Activated naive CD4-positive, alpha-beta T cell treated with anti-CD3 and anti-CD28 coated beads, Interleukin-2, amount 10 ng/mL, durations not matched to agents 7 days and 5 days (primary cell): ENCODE data around the gene RAD51AP1.
A peak's percentile ranks its signal among the peaks of the same experiment; 100 is the strongest.

ENCODE experiments used
- CTCF ChIA-PET: fragments of 350-600 bp; sonication (Branson Sonifier 250); formaldehyde crosslinking; loops from one replicate; lab custom pipeline; 2021; ENCODE audit warnings: antibody characterized with exemption; lab: Charles Lee
- DNase-seq: peaks from one replicate; pipeline ENCODE4 v3.0.0-alpha.2; 2020
- H3K27ac Mint-ChIP-seq: one replicate; pipeline ENCODE4 v1.8.0; 2021; ENCODE audit warnings: mild to moderate bottlenecking, moderate library complexity, mixed read lengths
- H3K27me3 Mint-ChIP-seq: one replicate; pipeline ENCODE4 v1.8.0; 2021; ENCODE audit warnings: mild to moderate bottlenecking, mixed read lengths
- H3K36me3 Mint-ChIP-seq: one replicate; pipeline ENCODE4 v1.8.0; 2021; ENCODE audit warnings: mixed read lengths
- H3K4me1 Mint-ChIP-seq: one replicate; pipeline ENCODE4 v1.8.0; 2021; ENCODE audit warnings: mixed read lengths
- H3K4me3 Mint-ChIP-seq: one replicate; pipeline ENCODE4 v1.8.0; 2021; ENCODE audit warnings: mild to moderate bottlenecking, moderate library complexity, mixed read lengths
- H3K9me3 Mint-ChIP-seq: one replicate; pipeline ENCODE4 v1.8.0; 2021; ENCODE audit warnings: mixed read lengths

RAD51AP1 gene

DNA sequence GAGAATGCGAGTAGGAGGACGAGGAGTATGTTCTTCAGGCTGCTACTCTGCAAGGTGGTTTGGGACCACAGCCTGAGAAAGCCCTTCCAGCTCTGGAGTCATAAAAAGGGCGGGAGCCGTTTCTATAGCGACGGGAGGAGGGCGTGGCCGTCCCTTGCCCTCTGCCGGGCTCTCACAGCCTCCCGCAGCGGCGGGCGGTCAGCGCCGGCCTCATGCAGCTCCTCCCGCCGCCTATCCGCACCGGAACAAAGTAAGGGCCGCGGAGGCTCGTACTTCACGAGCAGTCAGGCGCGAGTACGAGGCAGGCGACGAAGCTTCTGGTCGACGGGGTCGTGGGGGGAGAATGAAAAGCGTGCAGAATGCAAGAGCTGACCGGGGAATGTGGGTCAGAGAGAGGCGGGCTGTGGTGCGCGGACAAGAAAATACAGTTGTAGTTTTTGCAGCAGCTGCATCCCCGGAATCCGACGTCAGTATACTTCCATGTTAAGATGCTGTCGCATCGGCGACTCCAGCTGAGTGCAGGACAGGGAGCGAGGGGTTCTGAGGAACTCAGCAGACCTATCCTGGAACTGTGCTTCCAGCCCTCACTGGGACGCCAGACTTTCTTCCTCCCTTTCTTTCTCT lies 23.5 kb downstream of the RAD51AP1 start, which contains the start of gene DYRK4:
TSS of gene DYRK4 (plus strand) at position 175 of the 624 bp plus-strand sequence. CDS start at position 213, 38 bp downstream.
- Mint-ChIP-seq H3K27ac (no peak within 1 kb of the TSS), H3K27me3 (peaks cover 13% of the 10 kb centered on the region), H3K36me3 (peaks cover 24% of the 10 kb centered on the region), H3K4me1 (peaks cover 25% of the 10 kb centered on the region), H3K9me3 (no peaks in the 10 kb centered on the region), H3K4me3 (no peak within 1 kb of the TSS)
- DNase-seq, result peak; percentile 30
- CTCF ChIA-PET, result no interaction called here

- Mint-ChIP-seq H3K27me3 (peaks cover 13% of the 10 kb centered on the region), H3K27ac (no peak overlapping the region), H3K4me3 (no peak overlapping the region)
Measured at GRCh38 chr12:4563336-4563735, 24.6 kb downstream of the RAD51AP1 start.

DNA sequence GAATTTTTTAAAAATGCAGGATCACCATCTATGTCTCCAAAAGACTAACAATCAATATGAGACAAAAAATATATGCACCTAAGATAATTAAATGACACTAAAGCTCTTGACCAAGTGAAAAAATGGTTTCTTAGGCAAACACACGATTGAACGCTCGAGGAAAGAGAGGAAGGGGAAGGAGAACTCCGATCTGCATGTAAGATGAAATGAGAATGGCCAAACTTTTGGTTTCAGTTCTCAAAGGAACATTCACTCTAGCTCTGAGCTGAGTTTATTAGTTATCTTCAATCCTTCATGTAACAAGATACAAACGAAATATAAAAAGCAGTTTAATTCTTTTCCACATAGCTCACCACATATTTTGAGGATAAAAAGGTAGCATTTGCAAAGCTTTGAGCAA lies 26.1 kb downstream of the RAD51AP1 start:
- Mint-ChIP-seq H3K9me3 (no peaks in the 10 kb centered on the region), H3K27ac (no peak overlapping the region), H3K4me1 (peaks cover 25% of the 10 kb centered on the region), H3K36me3 (peaks cover 20% of the 10 kb centered on the region), H3K4me3 (peak overlapping the region; percentile 1), H3K27me3 (peaks cover 13% of the 10 kb centered on the region)
- CTCF ChIA-PET, result no interaction called here
- no peak for DNase-seq

More at GRCh38 chr12:4563336-4563735, 24.6 kb downstream of the RAD51AP1 start:
- Mint-ChIP-seq H3K36me3 (peaks cover 20% of the 10 kb centered on the region), H3K4me1 (peaks cover 25% of the 10 kb centered on the region), H3K9me3 (no peaks in the 10 kb centered on the region)
- DNase-seq, result no peak
- CTCF ChIA-PET, result no interaction called here

DNA sequence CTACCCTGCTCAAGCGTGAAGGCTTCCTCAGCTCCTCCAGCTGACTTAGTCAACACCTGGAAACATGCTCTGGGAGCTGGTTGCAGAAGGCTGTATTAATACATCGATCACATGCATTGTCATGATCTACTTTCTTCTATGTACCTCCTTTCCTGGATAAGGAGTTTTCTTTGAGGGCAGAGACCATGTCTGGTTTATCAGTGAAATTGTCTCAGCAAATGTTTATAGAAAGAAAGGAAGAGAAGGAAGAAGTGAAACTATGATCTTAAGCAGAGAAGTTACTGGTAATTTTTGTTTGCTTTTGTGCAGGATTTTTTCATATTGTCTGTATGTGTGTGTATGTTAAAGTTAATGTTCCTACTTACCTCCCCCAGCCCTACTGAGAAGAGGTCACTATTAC lies 27.8 kb downstream of the RAD51AP1 start:
- Mint-ChIP-seq H3K36me3 (peaks cover 12% of the 10 kb centered on the region), H3K4me3 (no peak overlapping the region), H3K27ac (no peak overlapping the region), H3K27me3 (peaks cover 13% of the 10 kb centered on the region), H3K4me1 (peaks cover 25% of the 10 kb centered on the region), H3K9me3 (no peaks in the 10 kb centered on the region)
- no peak for DNase-seq
- CTCF ChIA-PET, result no interaction called here

GRCh38 chr12:4567073-4567881 lies 28.6 kb downstream of the RAD51AP1 start:
- no peak overlapping the region for H3K4me3 Mint-ChIP-seq
- peaks cover 8% of the 10 kb centered on the region for H3K27me3 Mint-ChIP-seq
- CTCF ChIA-PET, result no interaction called here
- H3K36me3 Mint-ChIP-seq, result peaks cover 9% of the 10 kb centered on the region
- H3K27ac Mint-ChIP-seq, result no peak overlapping the region
- no peak for DNase-seq
- H3K9me3 Mint-ChIP-seq, result no peaks in the 10 kb centered on the region
- H3K4me1 Mint-ChIP-seq, result peaks cover 20% of the 10 kb centered on the region

GRCh38 chr12:4569261-4569660 lies 30.6 kb downstream of the RAD51AP1 start:
- Mint-ChIP-seq H3K4me3 (no peak overlapping the region), H3K27ac (no peak overlapping the region), H3K4me1 (peaks cover 7% of the 10 kb centered on the region), H3K36me3 (peaks cover 4% of the 10 kb centered on the region), H3K27me3 (peaks cover 4% of the 10 kb centered on the region), H3K9me3 (no peaks in the 10 kb centered on the region)
- no peak for DNase-seq
- CTCF ChIA-PET, result no interaction called here

DNA sequence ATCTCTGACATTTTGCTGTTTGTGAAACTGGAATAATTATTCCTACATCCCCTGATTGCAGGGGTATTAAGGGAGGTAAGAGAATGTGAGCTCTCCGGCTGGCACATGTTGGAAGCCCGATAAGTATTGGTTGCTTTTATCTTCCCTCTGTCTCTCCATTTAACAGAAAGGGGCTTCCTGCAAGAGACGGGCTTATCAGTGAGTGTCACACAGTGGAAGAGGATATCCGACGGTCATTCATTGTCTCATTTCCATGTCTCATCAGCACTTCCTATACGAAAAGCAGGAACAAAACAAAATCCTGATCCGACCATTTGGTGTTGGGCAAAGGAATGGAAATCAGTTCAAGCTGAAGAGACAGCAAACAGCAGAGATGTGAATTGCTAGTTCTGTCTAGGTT lies 34.0 kb downstream of the RAD51AP1 start:
- Mint-ChIP-seq H3K36me3 (no peaks in the 10 kb centered on the region), H3K4me3 (no peak overlapping the region), H3K9me3 (no peaks in the 10 kb centered on the region), H3K4me1 (no peaks in the 10 kb centered on the region), H3K27ac (no peak overlapping the region), H3K27me3 (no peaks in the 10 kb centered on the region)
- DNase-seq, result no peak
- CTCF ChIA-PET, result interaction anchor here (0.5 kb wide), 1 partner anchor 85 kb away, joined by 3 read pairs; no protein-coding TSS in a partner anchor

- peaks cover 22% of the 10 kb centered on the region for H3K27me3 Mint-ChIP-seq
- CTCF ChIA-PET, result interaction anchor here (1.0 to 2.0 kb wide), 2 partner anchors 9 to 12 kb away, joined by 3 to 6 read pairs; no protein-coding TSS in a partner anchor
- no peak overlapping the region for H3K27ac Mint-ChIP-seq
- H3K4me1 Mint-ChIP-seq, result no peaks in the 10 kb centered on the region
- H3K36me3 Mint-ChIP-seq, result no peaks in the 10 kb centered on the region
- no peaks in the 10 kb centered on the region for H3K9me3 Mint-ChIP-seq
- H3K4me3 Mint-ChIP-seq, result no peak overlapping the region
- DNase-seq, result peak; percentile 27
Measured at GRCh38 chr12:4579305-4580102, 40.8 kb downstream of the RAD51AP1 start.

GRCh38 chr12:4580281-4580688 lies 41.6 kb downstream of the RAD51AP1 start:
- no peak overlapping the region for H3K4me3 Mint-ChIP-seq

GRCh38 chr12:4584281-4584680 lies 45.6 kb downstream of the RAD51AP1 start:
- Mint-ChIP-seq H3K4me3 (no peak overlapping the region), H3K4me1 (no peaks in the 10 kb centered on the region), H3K27ac (no peak overlapping the region), H3K27me3 (peaks cover 24% of the 10 kb centered on the region), H3K36me3 (no peaks in the 10 kb centered on the region), H3K9me3 (no peaks in the 10 kb centered on the region)
- DNase-seq, result no peak
- CTCF ChIA-PET, result no interaction called here

More at GRCh38 chr12:4580281-4580688, 41.6 kb downstream of the RAD51AP1 start:
- H3K27me3 Mint-ChIP-seq, result peaks cover 22% of the 10 kb centered on the region
- no peaks in the 10 kb centered on the region for H3K36me3 Mint-ChIP-seq
- DNase-seq, result no peak
- H3K27ac Mint-ChIP-seq, result no peak overlapping the region
- CTCF ChIA-PET, result interaction anchor here (0.8 to 2.0 kb wide), 5 partner anchors 10 to 275 kb away, joined by 3 to 7 read pairs (median 4); no protein-coding TSS in a partner anchor
- no peaks in the 10 kb centered on the region for H3K4me1 Mint-ChIP-seq
- no peaks in the 10 kb centered on the region for H3K9me3 Mint-ChIP-seq

DNA sequence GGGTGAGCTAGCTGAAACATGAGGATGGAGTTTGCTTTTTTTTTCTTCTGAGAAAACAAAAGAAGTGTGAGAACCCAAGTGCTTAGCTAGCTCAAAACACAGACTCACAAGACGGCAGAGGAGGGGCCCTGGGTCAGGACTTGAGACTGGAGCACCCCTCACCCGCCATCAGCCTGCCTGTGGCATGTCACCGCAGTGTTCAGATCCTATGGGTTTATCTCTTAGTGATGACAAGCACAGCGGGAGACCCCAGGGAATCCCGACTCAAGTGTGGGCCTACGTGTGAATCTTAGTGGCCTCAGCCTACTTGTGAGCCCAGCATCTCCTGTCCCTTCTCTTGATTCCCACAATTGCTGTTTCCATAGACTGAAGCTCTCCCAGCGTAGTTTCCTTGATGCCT lies 46.2 kb downstream of the RAD51AP1 start:
- Mint-ChIP-seq H3K27ac (no peak overlapping the region), H3K36me3 (no peaks in the 10 kb centered on the region), H3K4me1 (no peaks in the 10 kb centered on the region), H3K27me3 (peaks cover 24% of the 10 kb centered on the region), H3K4me3 (no peak overlapping the region), H3K9me3 (peaks cover 1% of the 10 kb centered on the region)
- DNase-seq, result no peak
- CTCF ChIA-PET, result no interaction called here

DNA sequence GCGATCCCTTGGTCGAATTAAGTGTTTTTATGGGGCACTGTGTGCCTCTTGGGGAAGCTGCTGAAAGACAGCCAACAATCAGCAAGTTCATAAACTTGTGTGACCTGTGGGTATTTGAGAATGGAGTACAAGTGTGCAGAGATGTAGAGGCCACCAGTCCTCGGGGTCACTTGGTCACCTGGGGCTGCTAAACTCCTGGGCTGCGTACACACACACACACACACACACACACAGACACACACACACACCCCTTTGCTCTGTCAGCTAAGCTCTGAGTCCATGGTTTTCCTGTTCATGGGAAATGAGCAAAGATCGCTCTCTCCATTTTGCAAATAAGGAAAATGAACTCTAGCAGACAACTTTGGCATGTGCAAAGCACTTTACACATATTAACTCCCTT lies 47.8 kb downstream of the RAD51AP1 start:
- Mint-ChIP-seq H3K4me3 (no peak overlapping the region), H3K36me3 (no peaks in the 10 kb centered on the region), H3K4me1 (no peaks in the 10 kb centered on the region), H3K27ac (no peak overlapping the region), H3K27me3 (peaks cover 8% of the 10 kb centered on the region), H3K9me3 (peaks cover 1% of the 10 kb centered on the region)
- DNase-seq, result no peak
- CTCF ChIA-PET, result interaction anchor here (0.6 to 0.9 kb wide), 3 partner anchors 18 to 581 kb away, joined by 3 read pairs; no protein-coding TSS in a partner anchor

- no peaks in the 10 kb centered on the region for H3K4me1 Mint-ChIP-seq
- no peak overlapping the region for H3K4me3 Mint-ChIP-seq
- DNase-seq, result no peak
- no peak overlapping the region for H3K27ac Mint-ChIP-seq
- H3K27me3 Mint-ChIP-seq, result peaks cover 7% of the 10 kb centered on the region
- no peaks in the 10 kb centered on the region for H3K36me3 Mint-ChIP-seq
- CTCF ChIA-PET, result interaction anchor here (0.6 to 0.9 kb wide), 2 partner anchors 16 to 581 kb away, joined by 3 read pairs; no protein-coding TSS in a partner anchor
- H3K9me3 Mint-ChIP-seq, result peaks cover 1% of the 10 kb centered on the region
Measured at GRCh38 chr12:4587108-4587507, 48.4 kb downstream of the RAD51AP1 start.

- H3K4me1 Mint-ChIP-seq, result no peaks in the 10 kb centered on the region
- H3K36me3 Mint-ChIP-seq, result no peaks in the 10 kb centered on the region
- no peak overlapping the region for H3K27ac Mint-ChIP-seq
- no peak overlapping the region for H3K4me3 Mint-ChIP-seq
- DNase-seq, result no peak
- H3K27me3 Mint-ChIP-seq, result peaks cover 11% of the 10 kb centered on the region
- CTCF ChIA-PET, result no interaction called here
- peaks cover 1% of the 10 kb centered on the region for H3K9me3 Mint-ChIP-seq
Measured at GRCh38 chr12:4588916-4589315, 50.2 kb downstream of the RAD51AP1 start.
